PC-3 (cell line): ENCODE measurements around the gene ACTG2. TPM values are rescaled to one million over a fixed set of nuclear protein-coding genes. Genes with fewer than 3 reads are reported as not detected.

Experiments used
- ATAC-seq: fragments of 200-7000 bp; cut with Tn5 transposase; 2 replicates; pipeline ENCODE4 v1.9.1; 2020; ENCODE audit warnings: mild to moderate bottlenecking, moderate library complexity
- BruUV-seq: library from RNA; stranded (reverse); fragments of 400-500 nt; replicated peaks from 2 replicates; lab custom pipeline; 2021; lab: Mats Ljungman, UMichigan
- CTCF ChIA-PET: fragments of 300-600 bp; sonication (Branson Sonifier 250); formaldehyde crosslinking; loops from one replicate; lab custom pipeline; 2022; ENCODE audit warnings: antibody characterized with exemption; lab: Charles Lee
- POLR2A ChIA-PET: fragments of 300-600 bp; sonication (Branson Sonifier 250); formaldehyde crosslinking; loops from one replicate; lab custom pipeline; 2022; ENCODE audit warnings: antibody characterized with exemption; ENCODE audit not compliant: unreplicated experiment; lab: Charles Lee
- DNase-seq: peaks from one replicate; pipeline ENCODE4 v3.0.0-alpha.2; 2015
- H2AFZ ChIP-seq: fragments of 300-600 bp; sonication (generic); 2 replicates; pipeline ENCODE4 v1.6.0; 2016; ENCODE audit warnings: antibody characterized with exemption, low read length
- H3F3A ChIP-seq: fragments of 300-600 bp; sonication (generic); one replicate; pipeline ENCODE4 v1.6.0; 2017; ENCODE audit warnings: antibody characterized with exemption, low read length, control low read depth, mild to moderate bottlenecking; ENCODE audit not compliant: unreplicated experiment
- H3K27ac ChIP-seq: fragments of 300-600 bp; sonication (generic); 2 replicates; pipeline ENCODE4 v1.5.1; 2016; ENCODE audit warnings: mild to moderate bottlenecking, low read length
- H3K27me3 ChIP-seq: fragments of 300-600 bp; sonication (generic); 2 replicates; pipeline ENCODE4 v1.6.1; 2016; ENCODE audit warnings: low read length, mixed read lengths
- H3K36me3 ChIP-seq: fragments of 300-600 bp; sonication (generic); 2 replicates; pipeline ENCODE4 v1.6.1; 2016; ENCODE audit warnings: low read depth, mixed run types, low read length, mixed read lengths
- H3K4me1 ChIP-seq: fragments of 300-600 bp; sonication (generic); 2 replicates; pipeline ENCODE4 v1.5.1; 2016; ENCODE audit warnings: low read length; ENCODE audit not compliant: insufficient read depth
- H3K4me2 ChIP-seq: fragments of 300-600 bp; sonication (generic); 2 replicates; pipeline ENCODE4 v1.6.0; 2016; ENCODE audit warnings: low read length
- H3K4me3 ChIP-seq: fragments of 300-600 bp; sonication (generic); 2 replicates; pipeline ENCODE4 v1.5.1; 2016; ENCODE audit warnings: mild to moderate bottlenecking, low read length, mixed read lengths
- H3K79me2 ChIP-seq: fragments of 300-600 bp; sonication (generic); 2 replicates; pipeline ENCODE4 v1.6.1; 2017; ENCODE audit warnings: low read length, mixed read lengths
- H3K9ac ChIP-seq: fragments of 300-600 bp; sonication (generic); 2 replicates; pipeline ENCODE4 v1.6.0; 2016; ENCODE audit warnings: mild to moderate bottlenecking, low read length
- H3K9me2 ChIP-seq: fragments of 300-600 bp; sonication (generic); replicated peaks from 2 replicates; pipeline ENCODE4 v1.6.1; 2016; ENCODE audit warnings: mixed run types, low read length, mixed read lengths
- H3K9me3 ChIP-seq: fragments of 300-600 bp; sonication (generic); 2 replicates; pipeline ENCODE4 v1.6.1; 2016; ENCODE audit warnings: low read length, mixed read lengths
- H4K20me1 ChIP-seq: fragments of 300-600 bp; sonication (generic); 2 replicates; pipeline ENCODE4 v1.6.1; 2016; ENCODE audit warnings: low read length, mixed read lengths
- EZH2 ChIP-seq: fragments of 300-600 bp; sonication (generic); IDR thresholded peaks from one replicate; pipeline ENCODE4 v1.6.1; 2017; ENCODE audit warnings: antibody characterized with exemption, mild to moderate bottlenecking, low read length; ENCODE audit not compliant: unreplicated experiment
- EZH2phosphoT487 ChIP-seq: fragments of 300-600 bp; sonication (generic); IDR thresholded peaks from 2 replicates; pipeline ENCODE4 v1.6.1; 2018; ENCODE audit warnings: mild to moderate bottlenecking, antibody characterized with exemption, low read length, borderline replicate concordance
- intact Hi-C: fragments of 100-400 bp; cut with micrococcal nuclease; formaldehyde crosslinking; loops from 2 replicates; pipeline ENCODE4 v1.9.0; 2023
- total RNA-seq: library from RNA; depleted of rRNA; stranded (reverse); fragments of >200 nt; gene quantifications from 2 replicates; pipeline ENCODE4 v1.2.3, GENCODE V29; 2014
- TF ChIP-seq, protein P1 (sequence below): fragments of 300-600 bp; sonication (generic); conservative IDR thresholded peaks from 2 replicates; pipeline ENCODE4 v1.5.1; 2017; ENCODE audit warnings: antibody characterized with exemption, low read depth, mild to moderate bottlenecking, low read length

Gene ACTG2
- total RNA-seq, 1 experiment from 2014 or later: 3.8 TPM

DNA sequence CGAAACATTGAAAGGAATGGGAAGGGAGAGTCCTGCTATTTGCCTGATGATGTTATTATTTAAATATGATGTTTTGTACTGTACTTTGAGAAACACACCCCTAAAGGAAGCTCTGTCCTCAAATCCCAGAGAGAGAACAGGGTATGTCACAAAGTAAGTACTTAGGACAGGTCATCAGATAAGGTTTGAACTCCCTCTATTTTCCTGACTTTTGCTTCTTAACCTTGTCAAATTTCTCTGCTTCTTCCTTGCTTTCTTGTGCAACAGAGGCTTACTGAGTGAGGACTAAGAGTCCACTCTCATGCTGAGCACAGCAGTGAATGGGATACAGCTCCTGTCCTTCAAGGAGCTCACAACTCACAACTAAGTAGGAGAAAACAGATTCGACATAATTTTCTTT is 37.6 kb downstream of the ACTG2 start:
- H3K79me2 ChIP-seq: peaks cover 80% of the 10 kb centered on the region
- 0 out of 2 replicates have a peak overlapping the region, but pooled peaks have one; percentile 52 for H3K4me2 ChIP-seq
- CTCF ChIA-PET: interaction anchor here (0.6 to 0.7 kb wide), 3 partner anchors 79 to 104 kb away, joined by 5 to 23 read pairs (median 6); no protein-coding TSS in a partner anchor
- TF ChIP-seq, protein P1, sequence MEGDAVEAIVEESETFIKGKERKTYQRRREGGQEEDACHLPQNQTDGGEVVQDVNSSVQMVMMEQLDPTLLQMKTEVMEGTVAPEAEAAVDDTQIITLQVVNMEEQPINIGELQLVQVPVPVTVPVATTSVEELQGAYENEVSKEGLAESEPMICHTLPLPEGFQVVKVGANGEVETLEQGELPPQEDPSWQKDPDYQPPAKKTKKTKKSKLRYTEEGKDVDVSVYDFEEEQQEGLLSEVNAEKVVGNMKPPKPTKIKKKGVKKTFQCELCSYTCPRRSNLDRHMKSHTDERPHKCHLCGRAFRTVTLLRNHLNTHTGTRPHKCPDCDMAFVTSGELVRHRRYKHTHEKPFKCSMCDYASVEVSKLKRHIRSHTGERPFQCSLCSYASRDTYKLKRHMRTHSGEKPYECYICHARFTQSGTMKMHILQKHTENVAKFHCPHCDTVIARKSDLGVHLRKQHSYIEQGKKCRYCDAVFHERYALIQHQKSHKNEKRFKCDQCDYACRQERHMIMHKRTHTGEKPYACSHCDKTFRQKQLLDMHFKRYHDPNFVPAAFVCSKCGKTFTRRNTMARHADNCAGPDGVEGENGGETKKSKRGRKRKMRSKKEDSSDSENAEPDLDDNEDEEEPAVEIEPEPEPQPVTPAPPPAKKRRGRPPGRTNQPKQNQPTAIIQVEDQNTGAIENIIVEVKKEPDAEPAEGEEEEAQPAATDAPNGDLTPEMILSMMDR: no peak
- TF ChIP-seq EZH2phosphoT487 (no peak), EZH2 (no peak)
- ATAC-seq: no peak
- no peak overlapping the region for H3K9ac ChIP-seq
- H2AFZ ChIP-seq: no peak overlapping the region
- no peaks in the 10 kb centered on the region for H3F3A ChIP-seq
- H3K4me3 ChIP-seq: no peak overlapping the region
- H3K4me1 ChIP-seq: peaks cover 44% of the 10 kb centered on the region
- no peaks in the 10 kb centered on the region for H3K9me2 ChIP-seq
- H3K36me3 ChIP-seq: 0 out of 2 replicates have a peak, but pooled peaks cover 4% of the 10 kb centered on the region
- no peaks in the 10 kb centered on the region for H3K27me3 ChIP-seq
- no TSS peak for BruUV-seq
- POLR2A ChIA-PET: no interaction called here
- H3K27ac ChIP-seq: no peak overlapping the region
- H3K9me3 ChIP-seq: no peaks in the 10 kb centered on the region
- no peak for DNase-seq
- intact Hi-C loops: no loop called here
- no peaks in the 10 kb centered on the region for H4K20me1 ChIP-seq

DNA sequence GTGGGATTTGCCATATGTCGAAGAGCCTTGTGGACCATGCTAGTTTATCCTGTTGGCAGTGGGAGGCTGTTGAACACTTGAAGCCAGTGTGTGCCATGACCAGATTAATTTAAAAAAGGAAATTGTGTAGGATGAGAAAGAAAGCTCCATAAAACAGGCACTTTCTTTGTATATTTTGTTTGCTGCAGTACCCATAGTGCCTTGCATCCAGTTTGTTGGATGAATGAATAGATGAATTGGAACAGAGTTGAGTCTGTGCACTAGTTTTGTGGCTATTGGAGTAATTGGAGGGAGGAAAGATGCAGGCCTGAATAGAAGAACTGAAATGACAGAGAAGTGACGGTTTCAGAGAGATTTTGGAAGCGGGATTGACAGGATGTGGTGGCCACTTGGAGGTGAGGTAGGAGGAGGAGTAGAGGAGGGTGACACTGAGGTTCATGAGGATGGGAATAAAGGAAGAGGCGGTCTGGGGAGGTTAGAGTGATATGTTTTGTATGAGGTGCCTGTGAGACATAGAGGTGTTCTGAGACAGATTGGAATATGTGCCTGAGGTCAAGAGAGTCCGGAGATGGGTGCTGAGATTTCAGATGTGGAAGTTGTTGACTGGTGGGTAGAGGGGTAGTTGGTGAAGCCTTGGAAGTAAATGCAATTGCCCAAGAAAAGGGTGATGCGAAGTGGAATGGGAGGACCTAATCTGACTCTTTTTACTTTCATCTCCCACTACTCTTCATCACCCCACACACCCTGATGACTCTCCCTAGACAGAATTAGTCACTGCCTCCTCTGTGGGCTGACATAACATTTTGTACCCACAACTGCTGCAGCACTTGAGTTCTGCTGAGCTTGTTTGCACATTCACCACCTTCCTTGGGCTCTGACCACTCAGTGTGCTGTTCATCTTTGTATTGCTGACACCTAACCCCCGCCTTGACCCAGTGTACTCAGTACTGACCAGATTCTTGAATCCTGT is 39.0 kb downstream of the ACTG2 start:
- ChIA-PET CTCF (no interaction called here), POLR2A (no interaction called here)
- no peak overlapping the region for H3K9ac ChIP-seq
- no TSS peak for BruUV-seq
- H3K4me3 ChIP-seq: no peak overlapping the region
- no peaks in the 10 kb centered on the region for H3K27me3 ChIP-seq
- no peaks in the 10 kb centered on the region for H3K9me3 ChIP-seq
- no peaks in the 10 kb centered on the region for H3K9me2 ChIP-seq
- peak; percentile 45 for DNase-seq
- intact Hi-C loops: no loop called here
- H3K27ac ChIP-seq: no peak overlapping the region
- no peaks in the 10 kb centered on the region for H3F3A ChIP-seq
- no peak overlapping the region for H2AFZ ChIP-seq
- H3K79me2 ChIP-seq: peaks cover 94% of the 10 kb centered on the region
- no peaks in the 10 kb centered on the region for H4K20me1 ChIP-seq
- 0 out of 2 replicates have a peak, but pooled peaks cover 4% of the 10 kb centered on the region for H3K36me3 ChIP-seq
- ATAC-seq: peak; percentile 49
- H3K4me2 ChIP-seq: 0 out of 2 replicates have a peak overlapping the region, but pooled peaks have one; percentile 11
- peaks cover 41% of the 10 kb centered on the region for H3K4me1 ChIP-seq
- TF ChIP-seq, protein P1: no peak
- TF ChIP-seq EZH2 (no peak), EZH2phosphoT487 (no peak)

DNA sequence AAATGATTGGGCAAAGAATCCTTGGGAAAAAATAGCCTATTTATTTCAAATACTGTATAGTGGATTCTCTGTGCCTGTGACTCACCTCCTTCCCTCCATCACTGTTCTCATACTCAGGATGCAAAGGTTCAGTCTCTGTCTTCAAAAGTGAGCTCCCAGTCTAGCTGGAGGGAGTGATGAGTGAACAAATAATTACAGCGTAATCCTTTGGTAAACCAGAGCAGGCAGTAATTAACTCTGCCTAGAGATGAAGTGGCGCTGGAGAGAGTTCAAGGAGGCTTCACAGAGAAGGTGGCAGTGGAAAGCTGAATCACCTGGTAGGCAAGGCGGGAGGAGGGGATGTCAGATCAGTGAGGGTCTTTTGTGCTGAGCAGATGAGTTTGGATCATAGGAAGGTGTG is 40.4 kb downstream of the ACTG2 start:
- Histone ChIP-seq H3K36me3 (0 out of 2 replicates have a peak, but pooled peaks cover 4% of the 10 kb centered on the region), H3K9me2 (no peaks in the 10 kb centered on the region), H2AFZ (no peak overlapping the region), H3K27me3 (no peaks in the 10 kb centered on the region), H3F3A (no peaks in the 10 kb centered on the region), H3K4me3 (no peak overlapping the region), H3K4me2 (no peak overlapping the region), H3K79me2 (peaks cover 94% of the 10 kb centered on the region), H3K27ac (no peak overlapping the region), H3K9ac (no peak overlapping the region), H3K4me1 (peaks cover 38% of the 10 kb centered on the region), H3K9me3 (no peaks in the 10 kb centered on the region), H4K20me1 (peaks cover 6% of the 10 kb centered on the region; the same call in 1 of the 2 replicates)
- POLR2A ChIA-PET: no interaction called here
- no peak for ATAC-seq
- no TSS peak for BruUV-seq
- CTCF ChIA-PET: interaction anchor here (0.6 to 0.7 kb wide), 2 partner anchors 60 to 236 kb away, joined by 3 to 5 read pairs; no protein-coding TSS in a partner anchor
- no peak for DNase-seq
- TF ChIP-seq, protein P1: no peak
- TF ChIP-seq EZH2phosphoT487: no peak
- no peak for TF ChIP-seq EZH2
- intact Hi-C loops: no loop called here
